Esophagus squamous epithelium (tissue), 5 donors: ENCODE measurements around the gene PRKG1. TPM values are rescaled to one million over a fixed set of nuclear protein-coding genes. Genes with fewer than 3 reads are reported as not detected.
"Not testable (repeated sequence)": the region's sequence is repeated elsewhere in the genome, so short reads cannot be mapped to it uniquely, and the experiment has no call there.

ENCODE experiments used
- DNase-seq: peaks from one replicate; lab custom pipeline; 2025; lab: John Stamatoyannopoulos, UW
- H3K27ac ChIP-seq, 4 donors: fragments of 200-600 bp; sonication (generic); one replicate each; pipeline ENCODE4 v1.5.1; 2016 to 2019; ENCODE audit warnings: mild to moderate bottlenecking in 1 of 4
- H3K27me3 ChIP-seq, 4 donors: fragments of 200-600 bp; sonication (generic); 1 replicate in 3 of 4; 2 replicates in 1 of 4; pipeline versions ENCODE4 v1.5.1 to v1.6.0; 2017 to 2021; ENCODE audit warnings: antibody characterized with exemption in 1 of 4
- H3K36me3 ChIP-seq, 3 donors: fragments of 200-600 bp; sonication (generic); one replicate each; pipeline ENCODE4 v1.5.1; 2016 to 2019
- H3K4me1 ChIP-seq, 3 donors: fragments of 200-600 bp; sonication (generic); one replicate each; pipeline ENCODE4 v1.5.1; 2017 to 2019
- H3K4me3 ChIP-seq, 4 donors: fragments of 200-600 bp; sonication (generic); 1 replicate in 3 of 4; 2 replicates in 1 of 4; pipeline ENCODE4 v1.5.1; 2016 to 2019; ENCODE audit warnings: mild to moderate bottlenecking in 2 of 4, moderate library complexity in 1 of 4
- H3K9me3 ChIP-seq, 3 donors: fragments of 200-600 bp; sonication (generic); one replicate each; pipeline ENCODE4 v1.5.1; 2016 to 2019
- CTCF ChIP-seq, 6 experiments: fragments of 450-650 bp in 4 of 6; fragments of 200-600 bp in 2 of 6; sonication (generic) in 2 of 6; IDR thresholded peaks; one replicate each; pipeline ENCODE4 v1.5.1; 2016 to 2019; ENCODE audit warnings: antibody characterized with exemption in 6 of 6, mild to moderate bottlenecking in 4 of 6, moderate library complexity in 4 of 6
- POLR2A ChIP-seq, 4 donors: fragments of 450-650 bp; IDR thresholded peaks; one replicate each; pipeline ENCODE4 v1.6.1; 2017; ENCODE audit warnings: antibody characterized with exemption in 4 of 4, mild to moderate bottlenecking in 4 of 4, moderate library complexity in 3 of 4
- WGBS, 2 donors: methylation state at CpG; one replicate each; pipeline ENCODE4 v1.1.5; 2018; 5-methylcytosine and 5-hydroxymethylcytosine counted together
- intact Hi-C: fragments of 100-400 bp; cut with DNase I; formaldehyde crosslinking; loops from one replicate; pipeline ENCODE4 v1.15.0; 2022
- total RNA-seq, 4 donors: library from RNA; depleted of rRNA; stranded (reverse); fragments of >200 nt; gene quantifications; one replicate each; pipeline ENCODE4 v1.1.0, GENCODE V29; 2016
- donor health status: DM: yes; HTN: yes; CAD: no.

PRKG1 gene
- total RNA-seq, 4 donors from 2014 or later = 2.0 to 10.9 (median 3.8) TPM

DNA sequence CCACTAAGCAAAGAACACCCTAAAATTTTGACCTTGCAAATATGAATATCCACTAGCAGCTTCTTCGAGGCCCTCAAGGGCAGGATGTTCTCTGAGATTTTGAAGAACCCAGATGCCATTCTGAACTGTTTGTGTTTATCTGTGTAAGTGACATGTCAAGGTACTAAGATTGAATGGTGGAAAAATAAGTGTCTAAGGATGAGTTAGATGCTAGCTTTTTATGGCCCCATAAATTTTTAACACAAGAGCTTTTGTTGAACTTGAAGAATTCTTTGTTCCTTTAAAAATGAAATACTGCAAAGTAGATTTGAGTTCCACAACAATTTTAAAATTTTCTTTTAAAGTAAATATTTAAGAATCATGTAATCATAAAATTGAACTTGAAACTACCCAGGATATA, 365.4 kb downstream of the PRKG1 start:
- intact Hi-C loops = no loop called here
- TF ChIP-seq CTCF (IDR thresholded peaks at IDR 0.05) = no peak
- no peak for TF ChIP-seq POLR2A (IDR thresholded peaks at IDR 0.05)

GRCh38 chr10:51445588-51445987, 371.3 kb downstream of the PRKG1 start:
- Histone ChIP-seq H3K9me3 (no peaks in the 10 kb centered on the region), H3K27me3 (no peaks in the 10 kb centered on the region), H3K36me3 (no peaks in the 10 kb centered on the region), H3K4me1 (no peaks in the 10 kb centered on the region), H3K4me3 (no peak overlapping the region), H3K27ac (no peak overlapping the region)
- no peak for DNase-seq
- TF ChIP-seq CTCF (IDR thresholded peaks at IDR 0.05) (no peak), POLR2A (IDR thresholded peaks at IDR 0.05) (no peak)
- intact Hi-C loops = no loop called here
- WGBS, 2 donors = 57 to 72% methylated on average over 3 of the region's 3 CpGs

More for the DNA sequence above, 365.4 kb downstream of the PRKG1 start:
- no peak for DNase-seq
- WGBS, 2 donors = 63 to 70% methylated on average over 1 of the region's 1 CpG
- Histone ChIP-seq H3K9me3 (no peaks in the 10 kb centered on the region), H3K27ac (no peak overlapping the region), H3K36me3 (no peaks in the 10 kb centered on the region), H3K27me3 (no peaks in the 10 kb centered on the region), H3K4me3 (no peak overlapping the region), H3K4me1 (no peaks in the 10 kb centered on the region)

GRCh38 chr10:51447119-51447518, 372.8 kb downstream of the PRKG1 start:
- Histone ChIP-seq H3K27ac (no peak overlapping the region), H3K27me3 (no peaks in the 10 kb centered on the region), H3K4me1 (no peaks in the 10 kb centered on the region), H3K9me3 (no peaks in the 10 kb centered on the region), H3K4me3 (no peak overlapping the region), H3K36me3 (no peaks in the 10 kb centered on the region)
- no peak for DNase-seq
- intact Hi-C loops = no loop called here
- TF ChIP-seq POLR2A (IDR thresholded peaks at IDR 0.05) (no peak), CTCF (IDR thresholded peaks at IDR 0.05) (no peak)
- 89 to 100% methylated on average over 1 of the region's 1 CpG for WGBS, 2 donors

- intact Hi-C loops, DNase-seq, H3K36me3 ChIP-seq, H3K27ac ChIP-seq, H3K4me1 ChIP-seq, H3K27me3 ChIP-seq, H3K4me3 ChIP-seq: not testable (repeated sequence)
- 60 to 71% methylated on average over 3 of the region's 3 CpGs for WGBS, 2 donors
- H3K9me3 ChIP-seq = peaks cover 0 to 14% (median 5%) of the 10 kb centered on the region in 3 donors
Observed at GRCh38 chr10:51455762-51456161, 381.5 kb downstream of the PRKG1 start.

GRCh38 chr10:51459476-51459875, 385.2 kb downstream of the PRKG1 start:
- H3K9me3 ChIP-seq = peaks cover 0 to 14% (median 5%) of the 10 kb centered on the region in 3 donors
- no peaks in the 10 kb centered on the region for H3K27me3 ChIP-seq
- peaks cover 0 to 28% (median 0%) of the 10 kb centered on the region in 3 donors for H3K4me1 ChIP-seq
- DNase-seq = no peak
- no peak for TF ChIP-seq POLR2A (IDR thresholded peaks at IDR 0.05)
- TF ChIP-seq CTCF (IDR thresholded peaks at IDR 0.05) = no peak
- no peaks in the 10 kb centered on the region for H3K36me3 ChIP-seq
- intact Hi-C loops = no loop called here
- H3K4me3 ChIP-seq = no peak overlapping the region
- no peak overlapping the region for H3K27ac ChIP-seq
- WGBS, 2 donors = 78 to 90% methylated on average over 1 of the region's 1 CpG
